GM12801 (cell line): ENCODE results near the gene SH3BGRL3.

Source experiments
- CTCF ChIP-seq: IDR thresholded peaks from one replicate; pipeline ENCODE4 v1.5.1; 2011; ENCODE audit warnings: control low read depth; ENCODE audit not compliant: insufficient read length; ENCODE audit errors: extremely low read depth

Gene SH3BGRL3

GRCh38 chr1:26317612-26318337 lies 37.9 kb downstream of the SH3BGRL3 start, which contains the start of gene CD52:
CD52 (plus strand) TSS chr1:26317958; CDS start chr1:26318018, 60 bp downstream.
- no peak for TF ChIP-seq CTCF

- TF ChIP-seq CTCF: no peak
These were observed 38.6 kb downstream of the SH3BGRL3 start for GRCh38 chr1:26318338-26319064.

GRCh38 chr1:26320896-26321295 lies 41.0 kb downstream of the SH3BGRL3 start:
- no peak for TF ChIP-seq CTCF

- TF ChIP-seq CTCF: no peak
These were observed 41.6 kb downstream of the SH3BGRL3 start for GRCh38 chr1:26321315-26322041.

- TF ChIP-seq CTCF: no peak
These were observed 42.1 kb downstream of the SH3BGRL3 start for GRCh38 chr1:26322042-26322331.

- TF ChIP-seq CTCF: no peak
These were observed 43.5 kb downstream of the SH3BGRL3 start for GRCh38 chr1:26323382-26323781.

- TF ChIP-seq CTCF: no peak
These were observed 44.7 kb downstream of the SH3BGRL3 start for GRCh38 chr1:26324550-26324949.
